ENCODE results near the gene TFG.

The TFG gene

DNA sequence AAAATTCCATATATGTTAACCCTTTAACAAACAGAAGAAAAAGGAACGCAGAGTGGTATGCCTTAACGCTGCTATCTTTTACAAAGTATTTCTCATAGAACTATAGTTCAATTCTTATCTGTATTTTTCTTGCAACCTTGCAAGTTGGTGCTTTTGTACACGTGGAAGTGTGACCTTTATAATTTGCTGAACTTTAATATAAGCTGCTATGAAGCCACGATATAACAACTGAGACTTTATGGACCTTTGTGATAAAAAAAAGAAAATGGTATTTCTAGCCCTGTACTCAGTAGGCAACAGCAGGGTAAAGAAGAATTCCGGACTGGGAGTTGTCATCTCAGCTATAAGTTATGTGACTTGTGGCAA, 6.3 kb upstream of the TFG start:
- H3K4me3 ChIP-seq (replicated peaks; ENCODE audit: insufficient read depth, low read length): no peak overlapping the region
- TF ChIP-seq GABPA (IDR thresholded peaks at IDR 0.05; ENCODE audit: low read depth) (no peak), SPI1 (IDR thresholded peaks at IDR 0.05; ENCODE audit: borderline replicate concordance, low read depth) (no peak), POLR2AphosphoS5 (IDR thresholded peaks at IDR 0.05; ENCODE audit: low read depth) (no peak)
- TF ChIP-seq, protein P1, sequence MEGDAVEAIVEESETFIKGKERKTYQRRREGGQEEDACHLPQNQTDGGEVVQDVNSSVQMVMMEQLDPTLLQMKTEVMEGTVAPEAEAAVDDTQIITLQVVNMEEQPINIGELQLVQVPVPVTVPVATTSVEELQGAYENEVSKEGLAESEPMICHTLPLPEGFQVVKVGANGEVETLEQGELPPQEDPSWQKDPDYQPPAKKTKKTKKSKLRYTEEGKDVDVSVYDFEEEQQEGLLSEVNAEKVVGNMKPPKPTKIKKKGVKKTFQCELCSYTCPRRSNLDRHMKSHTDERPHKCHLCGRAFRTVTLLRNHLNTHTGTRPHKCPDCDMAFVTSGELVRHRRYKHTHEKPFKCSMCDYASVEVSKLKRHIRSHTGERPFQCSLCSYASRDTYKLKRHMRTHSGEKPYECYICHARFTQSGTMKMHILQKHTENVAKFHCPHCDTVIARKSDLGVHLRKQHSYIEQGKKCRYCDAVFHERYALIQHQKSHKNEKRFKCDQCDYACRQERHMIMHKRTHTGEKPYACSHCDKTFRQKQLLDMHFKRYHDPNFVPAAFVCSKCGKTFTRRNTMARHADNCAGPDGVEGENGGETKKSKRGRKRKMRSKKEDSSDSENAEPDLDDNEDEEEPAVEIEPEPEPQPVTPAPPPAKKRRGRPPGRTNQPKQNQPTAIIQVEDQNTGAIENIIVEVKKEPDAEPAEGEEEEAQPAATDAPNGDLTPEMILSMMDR (IDR thresholded peaks at IDR 0.05; ENCODE audit: insufficient read depth, low read length): no peak
- TF ChIP-seq, protein P2, sequence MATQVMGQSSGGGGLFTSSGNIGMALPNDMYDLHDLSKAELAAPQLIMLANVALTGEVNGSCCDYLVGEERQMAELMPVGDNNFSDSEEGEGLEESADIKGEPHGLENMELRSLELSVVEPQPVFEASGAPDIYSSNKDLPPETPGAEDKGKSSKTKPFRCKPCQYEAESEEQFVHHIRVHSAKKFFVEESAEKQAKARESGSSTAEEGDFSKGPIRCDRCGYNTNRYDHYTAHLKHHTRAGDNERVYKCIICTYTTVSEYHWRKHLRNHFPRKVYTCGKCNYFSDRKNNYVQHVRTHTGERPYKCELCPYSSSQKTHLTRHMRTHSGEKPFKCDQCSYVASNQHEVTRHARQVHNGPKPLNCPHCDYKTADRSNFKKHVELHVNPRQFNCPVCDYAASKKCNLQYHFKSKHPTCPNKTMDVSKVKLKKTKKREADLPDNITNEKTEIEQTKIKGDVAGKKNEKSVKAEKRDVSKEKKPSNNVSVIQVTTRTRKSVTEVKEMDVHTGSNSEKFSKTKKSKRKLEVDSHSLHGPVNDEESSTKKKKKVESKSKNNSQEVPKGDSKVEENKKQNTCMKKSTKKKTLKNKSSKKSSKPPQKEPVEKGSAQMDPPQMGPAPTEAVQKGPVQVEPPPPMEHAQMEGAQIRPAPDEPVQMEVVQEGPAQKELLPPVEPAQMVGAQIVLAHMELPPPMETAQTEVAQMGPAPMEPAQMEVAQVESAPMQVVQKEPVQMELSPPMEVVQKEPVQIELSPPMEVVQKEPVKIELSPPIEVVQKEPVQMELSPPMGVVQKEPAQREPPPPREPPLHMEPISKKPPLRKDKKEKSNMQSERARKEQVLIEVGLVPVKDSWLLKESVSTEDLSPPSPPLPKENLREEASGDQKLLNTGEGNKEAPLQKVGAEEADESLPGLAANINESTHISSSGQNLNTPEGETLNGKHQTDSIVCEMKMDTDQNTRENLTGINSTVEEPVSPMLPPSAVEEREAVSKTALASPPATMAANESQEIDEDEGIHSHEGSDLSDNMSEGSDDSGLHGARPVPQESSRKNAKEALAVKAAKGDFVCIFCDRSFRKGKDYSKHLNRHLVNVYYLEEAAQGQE (IDR thresholded peaks at IDR 0.05; ENCODE audit: insufficient replicate concordance, low read depth): no peak
- H3K27me3 ChIP-seq (ENCODE audit: insufficient read depth, poor library complexity, severe bottlenecking): no peaks in the 10 kb centered on the region
- no peak overlapping the region for H3K27ac ChIP-seq (replicated peaks)
- DNase-seq (ENCODE audit: low read depth in 1 of 2, low spot score in 1 of 2): no peak

DNA sequence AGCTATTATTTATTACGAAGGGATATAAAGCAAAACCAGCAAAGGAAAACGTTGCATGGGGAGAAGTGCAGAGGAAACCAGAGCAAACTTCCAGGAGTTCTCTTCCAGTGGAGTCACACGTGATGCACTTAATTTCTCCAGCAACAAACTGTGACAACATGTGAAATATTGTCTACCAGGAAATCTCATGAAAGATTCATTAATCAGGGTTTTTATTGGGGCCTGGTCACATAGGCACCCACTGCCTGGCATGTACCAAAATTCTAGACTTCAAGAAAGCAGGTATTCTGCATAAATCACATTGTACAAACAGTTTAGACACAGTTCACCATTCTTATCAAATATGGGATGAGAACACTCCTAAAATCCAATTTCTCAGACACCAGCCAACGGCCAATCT, 5.4 kb upstream of the TFG start:
- Histone ChIP-seq H3K27ac (replicated peaks) (no peak overlapping the region), H3K27me3 (ENCODE audit: insufficient read depth, poor library complexity, severe bottlenecking) (no peaks in the 10 kb centered on the region), H3K4me3 (replicated peaks; ENCODE audit: insufficient read depth, low read length) (no peak overlapping the region)
- no peak for DNase-seq (ENCODE audit: low read depth in 1 of 2, low spot score in 1 of 2)
- no peak for TF ChIP-seq SPI1 (IDR thresholded peaks at IDR 0.05; ENCODE audit: borderline replicate concordance, low read depth)
- TF ChIP-seq, protein P2 (IDR thresholded peaks at IDR 0.05; ENCODE audit: insufficient replicate concordance, low read depth): no peak
- TF ChIP-seq, protein P1 (IDR thresholded peaks at IDR 0.05; ENCODE audit: insufficient read depth, low read length): no peak
- no peak for TF ChIP-seq GABPA (IDR thresholded peaks at IDR 0.05; ENCODE audit: low read depth)
- no peak for TF ChIP-seq POLR2AphosphoS5 (IDR thresholded peaks at IDR 0.05; ENCODE audit: low read depth)

DNA sequence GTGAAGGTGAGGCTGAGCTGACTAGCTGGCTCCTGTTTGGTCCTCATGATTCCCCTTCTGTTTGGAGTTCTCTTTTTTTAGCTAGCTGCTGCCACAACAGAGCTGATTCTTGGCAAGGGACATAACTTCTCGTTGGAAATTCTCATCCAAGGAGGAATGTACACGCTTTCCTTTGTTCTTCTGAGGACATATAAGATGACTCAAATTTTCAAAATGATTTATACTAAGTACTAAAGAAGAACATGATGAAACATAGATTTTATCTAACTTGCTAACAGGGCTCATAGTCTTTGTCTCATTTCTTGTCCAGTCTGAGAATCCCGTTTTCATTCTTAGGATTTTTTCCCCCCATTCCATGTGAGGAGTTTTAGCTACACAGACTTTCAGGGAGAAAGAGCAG, 2.9 kb upstream of the TFG start:
- Histone ChIP-seq H3K27ac (replicated peaks) (no peak overlapping the region), H3K27me3 (ENCODE audit: insufficient read depth, poor library complexity, severe bottlenecking) (no peaks in the 10 kb centered on the region), H3K4me3 (replicated peaks; ENCODE audit: insufficient read depth, low read length) (no peak overlapping the region)
- DNase-seq (ENCODE audit: low read depth in 1 of 2, low spot score in 1 of 2): no peak
- TF ChIP-seq SPI1 (IDR thresholded peaks at IDR 0.05; ENCODE audit: borderline replicate concordance, low read depth): no peak
- TF ChIP-seq GABPA (IDR thresholded peaks at IDR 0.05; ENCODE audit: low read depth): no peak
- TF ChIP-seq, protein P2 (IDR thresholded peaks at IDR 0.05; ENCODE audit: insufficient replicate concordance, low read depth): no peak
- TF ChIP-seq, protein P1 (IDR thresholded peaks at IDR 0.05; ENCODE audit: insufficient read depth, low read length): no peak
- no peak for TF ChIP-seq POLR2AphosphoS5 (IDR thresholded peaks at IDR 0.05; ENCODE audit: low read depth)
